ENCODE measurements around the gene PTPRO. TPM values are rescaled to one million over a fixed set of nuclear protein-coding genes. Genes with fewer than 3 reads are reported as not detected.

PTPRO gene
- polyA plus RNA-seq, 1 donor (not counting 4 experiments of a cell fraction or from before 2014, with no cell fraction given) = 0.17 TPM

DNA sequence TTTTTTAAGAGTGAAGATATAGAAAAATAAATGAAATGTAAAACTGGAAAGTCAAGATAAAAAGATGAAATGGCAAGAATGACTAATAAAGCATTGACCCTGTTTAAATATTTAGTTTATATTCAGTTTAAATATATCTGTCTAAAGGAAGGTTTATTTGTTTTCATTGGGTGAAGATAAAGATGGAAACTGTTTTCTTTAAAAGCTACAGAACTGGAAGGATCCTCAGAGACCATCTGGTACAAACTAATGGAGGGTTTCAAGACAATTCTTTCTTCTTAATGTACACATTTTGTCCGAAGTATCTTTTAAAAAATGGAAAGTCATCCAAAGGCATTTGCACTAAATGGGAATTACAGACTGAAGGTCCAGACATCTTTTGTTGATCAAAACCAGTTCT is 324.3 kb downstream of the PTPRO start:
- dilution Hi-C loops (cut with MboI; ENCODE audit: extremely low pct_ligation_motif_present, low sequenced_read_pairs) = no loop called here
- Histone ChIP-seq H2AFZ (ENCODE audit: control insufficient read depth, low read length) (no peak overlapping the region), H3K27me3 (ENCODE audit: control insufficient read depth, extremely low read depth, insufficient read depth, low read length) (no peaks in the 10 kb centered on the region), H3K4me2 (ENCODE audit: control insufficient read depth, extremely low read depth, insufficient read depth, low read depth, low read length) (no peak overlapping the region), H3K9ac (ENCODE audit: control insufficient read depth, extremely low read depth, insufficient read depth, low read length) (no peak overlapping the region), H3K9me3 (ENCODE audit: control insufficient read depth, low read depth, low read length) (no peaks in the 10 kb centered on the region), H3K4me3 (ENCODE audit: control insufficient read depth in 2 of 3, extremely low read depth in 1 of 3, insufficient read depth in 2 of 3, low read depth in 1 of 3, low read length in 3 of 3) (no peak overlapping the region), H3K4me1 (ENCODE audit: control insufficient read depth, extremely low read depth, insufficient read depth, low read length) (no peaks in the 10 kb centered on the region), H3K79me2 (ENCODE audit: control insufficient read depth, insufficient read depth, low read length) (no peaks in the 10 kb centered on the region), H3K27ac (ENCODE audit: control insufficient read depth, insufficient read depth, low read length) (no peak overlapping the region), H4K20me1 (ENCODE audit: control insufficient read depth, extremely low read depth, insufficient read depth, low read length) (no peaks in the 10 kb centered on the region), H3K36me3 (ENCODE audit: control insufficient read depth in 2 of 2, extremely low read depth in 1 of 2, insufficient read depth in 2 of 2, low read length in 2 of 2) (no peaks in the 10 kb centered on the region), H3K9me1 (ENCODE audit: control insufficient read depth, extremely low read depth, insufficient read depth, low read length) (no peaks in the 10 kb centered on the region)
- DNase-seq (ENCODE audit: low read depth, low spot score) (no peak), FAIRE-seq (no peak)
- TF ChIP-seq EZH2 (IDR thresholded peaks at IDR 0.05; ENCODE audit: low read length) (no peak), CTCF (optimal IDR thresholded peaks at IDR 0.05 in 1 of 3, IDR thresholded peaks at IDR 0.05 in 1 of 3, conservative IDR thresholded peaks at IDR 0.05 in 1 of 3; ENCODE audit: extremely low read depth in 1 of 3, insufficient read depth in 2 of 3, low read length in 3 of 3) (no peak)

Other genes with a start within 250 kb of the PTPRO start
- gene RERG, start 101.1 kb upstream of the PTPRO start, polyA plus RNA-seq = not detected in 3 replicates

Data from keratinocyte (primary cell).